HG02623 (cell line): Measurements from ENCODE around the gene CFAP107.

Source experiments
- ATAC-seq: cut with Tn5 transposase; IDR thresholded peaks from one replicate; pipeline ENCODE4 v1.9.1; 2021; ENCODE audit warnings: moderate library complexity; ENCODE audit not compliant: unreplicated experiment

CFAP107 gene

DNA sequence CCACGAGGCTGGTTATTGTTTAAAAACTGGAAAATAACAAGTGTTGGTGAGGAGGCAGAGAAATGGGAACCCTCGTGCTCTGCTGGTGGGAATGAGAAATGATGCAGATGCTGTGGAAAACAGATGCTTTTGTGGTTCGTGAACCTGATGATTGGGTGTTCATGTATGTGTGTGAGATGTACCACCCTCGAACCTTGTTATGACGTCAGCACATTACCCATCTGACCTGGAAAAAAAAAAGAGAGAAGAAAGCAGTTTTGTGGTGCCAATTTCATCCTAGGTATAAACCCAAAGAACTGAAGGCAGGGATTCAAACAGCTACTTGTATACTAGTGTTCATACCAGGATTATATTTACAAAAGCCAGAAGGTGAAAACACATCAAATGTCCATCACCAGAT, 6.4 kb upstream of the CFAP107 start:
- ATAC-seq = no peak

DNA sequence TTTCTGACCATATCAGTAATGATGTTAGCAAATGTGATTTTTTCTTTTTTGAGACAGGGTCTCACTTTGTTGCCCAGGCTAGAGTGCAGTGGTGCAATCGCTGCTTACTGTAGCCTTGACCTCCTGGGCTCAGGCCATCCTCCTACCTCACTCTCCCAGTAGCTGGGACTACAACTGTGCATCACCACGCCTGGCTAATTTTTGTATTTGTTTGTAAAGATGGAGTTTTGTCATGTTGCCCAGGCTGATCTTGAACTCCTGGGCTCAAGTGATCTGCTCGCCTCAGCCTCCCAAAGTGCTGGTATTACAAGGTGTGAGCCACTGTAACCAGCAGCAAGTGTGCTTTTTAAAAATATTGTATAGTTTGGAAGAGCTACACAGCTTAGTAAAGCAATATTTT, 4.1 kb upstream of the CFAP107 start:
- no peak for ATAC-seq

DNA sequence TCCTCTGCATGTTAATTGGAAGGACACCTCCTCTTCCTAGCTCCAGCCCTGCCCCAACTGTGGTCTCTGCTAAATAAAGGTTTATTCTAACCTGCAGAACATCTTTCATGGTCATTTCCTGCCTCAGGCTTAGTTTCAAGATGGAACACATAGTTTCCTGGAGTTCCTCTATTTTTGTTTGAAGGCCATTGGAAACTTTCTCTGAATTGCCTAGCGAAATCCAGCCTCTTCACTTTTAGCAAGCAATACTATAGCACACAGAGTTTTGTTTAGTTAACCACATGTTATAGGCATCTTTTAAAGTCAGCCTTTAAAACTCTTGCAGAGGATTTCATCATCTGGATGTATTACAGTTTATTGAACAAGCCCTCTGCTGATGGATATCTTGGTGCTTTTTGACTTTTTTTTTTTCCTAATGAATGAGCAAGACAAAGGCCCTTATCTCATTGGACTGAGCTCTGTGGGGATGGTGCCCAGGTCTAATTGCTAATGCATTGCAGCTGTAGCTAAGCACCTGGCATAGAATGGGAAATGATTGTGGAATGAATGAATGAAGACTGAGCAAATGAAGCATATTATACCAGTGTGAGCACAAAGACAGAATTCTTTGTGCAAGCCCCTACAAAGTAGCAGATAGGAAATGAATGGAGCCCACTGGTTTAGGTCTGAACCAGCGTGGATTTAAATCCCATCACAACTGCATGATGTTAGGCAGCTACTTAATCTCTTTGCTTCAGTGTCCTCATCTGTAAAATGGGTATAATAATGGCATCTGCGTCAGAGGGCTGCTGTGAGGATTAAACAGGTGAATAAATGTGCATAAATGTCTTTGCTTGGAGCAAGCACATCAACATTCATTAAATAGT, 641 bp upstream of the CFAP107 start:
- no peak for ATAC-seq

DNA sequence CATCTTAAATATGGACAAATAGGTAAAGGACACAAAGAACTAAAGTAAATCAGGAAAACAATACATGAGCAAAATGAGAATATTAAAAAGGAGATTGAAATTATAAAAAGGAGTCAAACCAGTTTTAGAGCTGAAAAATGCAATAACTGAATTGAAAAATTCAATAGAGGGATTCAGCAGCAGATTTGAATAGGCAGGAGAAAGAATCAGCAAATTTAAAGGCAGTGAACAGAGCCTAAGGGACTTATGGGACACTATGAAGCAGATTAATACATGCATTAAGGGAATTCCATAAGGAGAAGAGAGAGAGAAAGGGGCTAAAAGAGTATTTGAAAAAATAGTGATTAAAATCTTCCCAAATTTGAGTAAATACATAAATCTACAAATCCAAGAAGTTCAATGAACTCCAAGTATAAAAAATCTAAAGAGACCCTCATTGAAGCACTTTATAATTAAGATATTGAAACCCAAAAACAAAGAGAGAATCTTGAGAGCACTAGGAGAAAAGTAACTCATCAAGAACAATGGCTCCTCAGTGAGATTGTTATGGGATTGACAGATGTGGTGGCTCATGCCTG, 2.9 kb downstream of the CFAP107 start:
- no peak for ATAC-seq

DNA sequence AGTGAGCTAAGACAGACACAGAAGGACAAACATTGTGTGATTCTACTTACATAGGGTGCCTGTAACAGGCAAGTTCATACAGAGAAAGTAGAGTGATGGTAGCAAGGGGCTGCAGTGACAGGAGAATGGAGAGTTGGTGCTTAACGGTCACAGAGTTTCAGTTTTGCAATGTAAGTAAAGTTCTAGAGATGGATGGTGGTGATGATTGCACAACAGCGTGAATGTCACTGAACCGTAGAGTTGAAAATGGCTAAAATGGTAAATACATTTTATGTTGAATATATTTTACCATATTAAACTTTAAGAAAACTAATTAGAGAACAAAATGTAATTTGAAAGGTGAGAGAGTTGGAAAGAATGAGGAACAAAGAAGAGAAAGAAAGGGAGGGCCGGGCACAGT, 8.7 kb downstream of the CFAP107 start:
- no peak for ATAC-seq

DNA sequence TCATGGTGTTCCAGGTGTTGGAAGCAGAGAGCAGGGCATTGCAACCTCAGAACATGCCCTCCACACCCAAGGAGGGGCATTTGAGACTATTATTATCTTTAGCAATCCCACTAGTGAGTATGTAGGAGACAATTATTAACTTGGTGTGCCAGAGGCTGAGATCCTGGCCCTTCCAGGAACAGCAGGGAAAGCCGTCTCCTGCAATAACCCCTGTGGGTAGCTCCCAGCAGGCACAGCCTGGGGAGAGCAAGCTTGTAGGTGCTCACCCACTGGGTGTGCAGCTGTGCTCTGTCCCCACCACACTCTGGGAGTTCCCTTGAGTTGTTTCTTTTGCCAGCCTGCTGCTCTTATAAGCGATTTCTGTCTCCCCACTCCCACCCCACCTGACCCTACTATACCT, 10.3 kb downstream of the CFAP107 start:
- no peak for ATAC-seq

DNA sequence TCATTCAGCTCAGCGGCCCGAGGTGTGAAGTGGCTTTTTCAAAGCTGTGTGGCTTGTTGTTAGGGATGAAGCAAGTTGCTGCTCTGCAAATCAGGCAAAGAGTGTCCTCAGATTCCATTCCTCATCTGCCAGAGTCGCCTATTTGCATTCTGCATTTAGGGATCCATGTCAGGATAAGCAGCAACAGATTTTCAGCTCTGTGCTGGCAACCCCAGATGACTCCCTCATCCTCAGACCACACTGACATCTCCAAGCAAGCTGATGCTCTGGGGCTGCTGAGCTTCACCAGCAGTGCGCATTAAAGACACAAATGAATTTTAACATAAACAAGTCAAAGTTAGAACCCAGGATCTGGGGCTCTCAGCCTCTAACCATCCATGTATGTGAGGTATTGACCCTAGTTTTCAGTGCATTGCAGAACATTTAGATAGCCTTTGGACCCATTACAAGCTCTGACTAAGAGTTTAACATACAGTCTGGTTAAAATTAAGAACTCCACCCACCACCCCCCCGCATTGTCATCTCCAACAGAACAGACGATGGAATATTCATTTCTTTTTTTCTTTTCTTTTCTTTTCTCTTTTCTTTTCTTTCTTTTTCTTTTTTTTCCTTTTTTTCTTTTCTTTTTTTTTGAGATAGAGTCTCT, 10.9 kb downstream of the CFAP107 start:
- no peak for ATAC-seq

DNA sequence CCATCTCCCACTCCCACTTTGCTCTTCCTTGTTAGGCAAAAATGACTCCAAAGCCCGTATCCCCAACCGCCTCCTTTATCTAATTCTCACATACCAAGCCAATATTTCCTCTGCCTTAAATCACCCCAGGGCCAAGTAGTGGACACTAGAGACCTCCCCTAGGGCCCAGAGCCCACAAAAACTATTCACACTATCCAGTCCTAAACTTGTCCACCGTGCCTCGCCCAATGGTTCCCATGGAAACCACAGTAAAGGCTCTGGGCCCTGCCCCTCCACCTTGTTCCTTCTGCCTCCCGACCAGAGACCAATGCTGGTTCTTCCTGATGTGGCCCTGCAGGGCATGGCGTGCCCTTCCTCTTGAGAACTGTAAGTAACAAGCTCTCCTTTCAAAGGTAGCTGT, 11.8 kb downstream of the CFAP107 start:
- no peak for ATAC-seq

DNA sequence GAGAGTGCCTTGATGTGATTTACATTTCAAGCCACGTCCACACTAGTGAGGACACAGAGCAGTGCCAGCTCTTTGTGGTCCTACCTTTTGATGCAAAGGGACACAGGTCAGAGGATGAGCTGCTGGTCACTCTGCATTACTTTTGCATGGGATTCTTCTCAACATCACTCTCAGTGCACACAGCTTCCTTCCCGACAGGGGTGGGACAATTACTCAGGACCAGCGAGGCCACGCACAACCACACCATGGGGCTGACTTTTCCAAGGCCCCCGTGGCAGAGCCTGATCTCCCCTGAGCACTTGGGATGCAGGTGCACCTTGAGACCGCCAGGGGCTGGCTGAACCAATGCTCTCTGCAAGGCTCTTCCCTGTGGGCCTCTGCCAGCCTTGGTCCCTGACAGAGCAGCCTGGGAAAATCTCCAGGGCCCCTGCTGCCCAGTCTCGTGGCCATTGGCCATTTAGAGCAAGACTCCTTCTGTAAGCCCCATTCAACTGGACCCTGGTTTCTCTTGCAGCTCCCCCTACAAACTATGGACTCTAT, 14.3 kb downstream of the CFAP107 start:
- ATAC-seq = no peak

DNA sequence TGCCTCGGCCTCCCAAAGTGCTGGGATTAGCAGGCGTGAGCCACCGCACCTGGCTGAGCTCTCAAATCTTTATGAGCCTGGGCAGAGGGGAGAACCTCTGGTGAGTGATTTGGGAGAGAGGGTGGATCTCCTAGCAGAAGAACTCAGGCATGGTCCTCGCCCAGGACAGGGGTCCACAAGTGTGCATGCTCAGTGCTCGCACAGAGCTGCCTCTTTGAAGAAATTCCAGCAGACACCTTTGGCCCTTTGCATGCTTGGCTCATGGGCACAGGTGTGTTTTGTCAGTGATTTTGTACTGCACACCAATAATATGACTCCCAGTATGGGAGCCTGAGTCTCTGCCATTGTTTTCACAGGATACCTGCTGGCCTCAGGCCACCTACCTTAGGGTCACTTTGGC, 15.8 kb downstream of the CFAP107 start:
- ATAC-seq = no peak

DNA sequence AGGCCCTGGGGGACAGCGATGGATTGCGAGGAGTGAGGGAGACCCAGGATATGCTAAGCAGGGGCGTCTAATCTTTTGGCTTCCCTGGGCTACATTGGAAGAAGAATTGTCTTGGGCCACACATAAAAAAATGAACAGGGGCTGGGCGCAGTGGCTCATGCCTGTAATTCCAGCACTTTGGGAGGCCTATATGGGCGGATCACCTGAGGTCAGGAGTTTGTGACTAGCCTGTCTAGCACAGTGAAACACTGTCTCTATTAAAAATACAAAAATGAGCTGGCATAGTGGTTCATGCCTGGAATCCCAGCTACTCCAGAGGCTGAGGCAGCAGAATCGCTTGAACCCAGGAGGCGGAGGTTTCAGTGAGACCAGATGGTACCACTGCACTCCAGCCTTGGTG, 16.8 kb downstream of the CFAP107 start:
- no peak for ATAC-seq

DNA sequence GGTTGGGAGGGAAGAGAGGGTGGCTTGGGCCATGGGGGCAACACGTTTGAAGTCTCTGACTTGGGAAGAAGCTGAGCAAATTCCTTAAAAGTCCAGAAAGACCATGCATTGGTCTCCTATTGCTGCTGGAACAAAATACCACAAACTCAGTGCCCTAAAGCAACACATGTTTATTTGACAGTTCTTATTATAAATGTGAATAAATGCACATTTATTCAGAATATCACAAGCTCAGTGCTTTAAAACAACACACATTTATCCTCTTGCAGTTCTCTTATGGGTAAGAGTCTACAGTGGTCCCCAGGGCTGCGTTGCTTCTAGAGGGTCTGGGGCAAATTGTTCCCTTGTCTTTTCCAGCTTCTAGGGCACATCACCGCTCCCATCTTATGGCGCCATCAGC, 17.5 kb downstream of the CFAP107 start:
- ATAC-seq = no peak

DNA sequence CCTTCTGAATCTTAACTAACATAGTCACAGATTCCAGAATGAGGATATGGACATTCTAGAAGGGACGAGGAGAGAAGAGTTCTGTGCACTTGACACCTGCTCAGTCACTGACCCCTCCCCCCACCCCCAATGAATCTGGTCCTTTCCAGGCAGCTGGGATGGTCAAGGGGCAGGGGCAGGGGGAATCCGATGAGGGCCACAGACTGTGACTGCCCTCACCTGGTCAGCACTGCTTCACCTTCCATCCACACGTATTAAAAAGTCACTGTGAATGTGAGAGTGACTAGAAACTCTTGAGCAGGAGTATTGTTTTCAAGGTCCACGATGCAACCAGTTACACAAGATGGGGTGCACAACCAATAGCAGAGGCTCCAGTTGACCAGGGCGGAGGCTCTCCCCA, 18.0 kb downstream of the CFAP107 start:
- no peak for ATAC-seq

DNA sequence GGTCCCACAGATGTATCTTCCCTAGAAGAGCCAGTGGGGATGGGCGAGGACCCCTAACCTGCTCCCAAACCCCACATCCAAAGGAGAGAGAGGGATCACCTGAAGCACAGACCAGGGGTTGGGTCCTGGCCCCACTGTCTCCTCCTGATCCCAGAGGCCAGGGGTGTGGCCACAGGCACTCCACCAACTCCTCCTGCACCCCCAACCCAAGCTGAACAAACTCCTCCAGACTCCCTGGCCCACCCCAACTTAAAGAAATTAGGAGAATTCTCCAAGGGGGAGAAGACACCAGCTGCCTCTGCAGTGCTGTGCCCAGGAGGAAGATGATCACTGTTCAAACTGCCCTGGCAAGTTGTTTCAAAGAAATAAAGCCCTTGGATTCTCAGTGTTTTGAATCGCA, 23.0 kb downstream of the CFAP107 start:
- no peak for ATAC-seq

DNA sequence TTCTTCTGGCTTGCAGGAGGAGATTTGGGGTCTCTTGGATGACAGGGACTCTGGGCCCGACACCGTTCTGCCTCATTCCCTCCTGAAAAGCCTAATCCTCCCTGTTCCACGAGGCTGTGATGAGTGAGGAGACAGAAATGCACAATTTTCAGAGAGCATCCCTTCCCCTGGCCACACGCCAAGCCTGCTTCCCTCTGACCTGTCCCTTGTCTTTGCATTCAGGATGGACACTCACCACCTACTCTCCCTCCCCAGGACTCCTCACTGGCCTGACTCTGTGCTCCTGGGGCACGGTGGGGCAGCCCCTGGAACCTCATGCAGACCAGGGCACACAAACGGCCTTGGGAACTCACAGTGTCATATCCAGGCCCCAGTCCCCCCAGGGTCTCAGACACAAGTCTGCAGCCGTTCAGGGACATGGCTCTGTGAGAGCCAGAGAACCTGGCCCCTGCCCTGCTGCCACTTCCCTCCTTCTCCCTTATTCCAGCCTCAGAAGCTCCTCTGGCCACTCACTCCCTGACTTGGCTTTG, 24.0 kb downstream of the CFAP107 start:
- ATAC-seq = no peak

DNA sequence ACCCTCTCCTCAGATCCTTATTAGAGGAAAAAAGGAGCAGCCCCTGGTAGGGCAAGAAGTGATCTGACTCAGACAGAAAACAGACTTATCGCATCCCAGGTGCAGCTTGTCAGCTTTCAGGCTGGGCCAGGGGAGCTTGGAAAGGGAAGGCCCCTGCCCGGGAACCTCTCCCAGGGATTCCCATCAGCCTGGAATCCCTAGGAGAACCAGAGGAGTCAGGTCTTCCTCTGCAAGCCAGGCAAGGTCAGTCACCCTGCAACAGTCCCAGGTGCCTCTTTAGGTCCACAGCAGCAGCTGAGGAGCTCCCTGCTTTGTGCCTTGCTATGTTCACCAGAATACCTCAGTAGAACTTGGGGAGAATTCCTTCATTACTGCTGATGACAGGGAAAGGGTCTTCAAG, 24.6 kb downstream of the CFAP107 start:
- ATAC-seq = no peak

DNA sequence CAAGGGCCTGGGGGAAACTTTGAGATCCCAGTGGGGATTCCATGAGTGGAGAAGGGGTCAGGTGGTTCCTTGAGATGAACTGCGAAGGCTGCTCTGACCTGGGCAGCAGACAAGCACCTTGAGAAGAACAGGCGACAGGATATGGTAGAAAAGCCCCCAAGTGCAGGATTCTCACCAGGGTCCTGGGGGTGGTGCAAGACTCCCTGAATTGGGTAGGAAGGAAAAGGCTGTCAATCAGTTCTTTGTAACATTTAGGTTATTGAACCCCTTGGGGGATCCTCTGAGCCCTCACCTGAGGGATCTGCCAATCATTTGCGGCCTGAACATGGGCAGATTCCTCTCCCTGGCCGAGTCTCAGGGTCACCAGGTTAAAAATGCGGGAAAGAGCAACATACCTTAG, 25.2 kb downstream of the CFAP107 start:
- ATAC-seq = no peak

DNA sequence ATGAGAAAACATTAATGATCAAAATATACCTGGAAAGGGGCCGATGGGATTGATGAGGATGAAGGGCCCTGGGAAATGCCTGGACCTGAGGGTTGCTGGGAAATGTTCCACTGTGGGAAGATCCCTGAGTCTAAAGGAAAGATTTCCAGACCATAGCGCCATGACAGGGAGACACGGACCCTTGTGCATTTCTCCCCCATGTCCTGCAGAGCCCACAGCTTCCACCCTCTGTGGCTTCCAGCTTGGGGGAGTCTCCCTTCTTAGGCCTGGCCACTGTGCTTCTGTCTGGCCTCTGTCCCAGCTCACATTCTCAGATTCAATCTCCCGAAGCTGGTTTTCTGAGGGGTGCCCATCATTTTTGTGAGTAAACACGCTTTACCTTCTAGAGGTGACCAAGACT, 26.5 kb downstream of the CFAP107 start:
- no peak for ATAC-seq

DNA sequence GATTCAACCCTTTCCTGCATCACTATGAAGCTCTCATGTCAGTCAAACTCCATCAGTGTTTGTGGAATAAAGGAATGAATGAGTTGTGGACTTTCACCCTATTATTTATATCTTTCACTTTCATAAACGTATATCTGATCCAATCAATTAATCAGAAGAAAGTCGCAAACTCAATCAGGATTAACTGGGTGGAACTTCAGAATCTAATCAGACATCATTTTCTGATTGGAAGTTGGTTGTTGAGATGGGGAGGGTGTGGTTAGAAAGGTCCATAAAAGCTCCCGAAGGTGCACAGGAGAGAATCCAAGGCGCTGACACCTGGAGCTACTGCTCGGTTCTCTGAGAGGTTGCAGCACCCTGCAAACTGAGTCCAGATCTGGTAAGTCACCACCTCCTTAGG, 27.4 kb downstream of the CFAP107 start, which contains the start of gene PRAMEF12:
Gene PRAMEF12 (plus strand): TSS at position 301 of the 400 bp plus-strand sequence. CDS start 1,130 bp downstream, outside the sequence.
- no peak for ATAC-seq

DNA sequence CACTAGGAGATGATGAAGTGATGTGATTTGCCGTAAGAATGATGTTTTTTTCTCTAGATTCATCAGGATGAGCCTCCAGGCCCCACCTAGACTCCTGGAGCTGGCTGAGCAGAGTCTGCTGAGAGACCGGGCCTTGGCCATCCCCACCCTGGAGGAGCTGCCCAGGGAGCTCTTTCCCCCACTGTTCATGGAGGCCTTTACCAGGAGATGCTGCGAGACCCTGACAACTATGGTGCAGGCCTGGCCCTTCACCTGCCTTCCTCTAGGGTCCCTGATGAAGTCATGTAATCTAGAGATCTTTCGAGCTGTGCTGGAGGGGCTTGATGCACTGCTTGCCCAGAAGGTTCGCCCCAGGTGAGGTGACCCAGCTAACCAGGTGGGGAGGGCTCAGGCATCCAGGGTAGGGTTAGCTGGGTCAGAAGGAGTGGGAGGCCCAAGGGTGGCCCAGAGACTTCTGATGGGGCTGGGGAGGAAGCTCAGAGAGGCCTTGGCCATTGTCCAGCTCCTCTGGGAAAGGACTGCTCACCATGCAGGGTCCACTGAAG, 28.9 kb downstream of the CFAP107 start:
- no peak for ATAC-seq

DNA sequence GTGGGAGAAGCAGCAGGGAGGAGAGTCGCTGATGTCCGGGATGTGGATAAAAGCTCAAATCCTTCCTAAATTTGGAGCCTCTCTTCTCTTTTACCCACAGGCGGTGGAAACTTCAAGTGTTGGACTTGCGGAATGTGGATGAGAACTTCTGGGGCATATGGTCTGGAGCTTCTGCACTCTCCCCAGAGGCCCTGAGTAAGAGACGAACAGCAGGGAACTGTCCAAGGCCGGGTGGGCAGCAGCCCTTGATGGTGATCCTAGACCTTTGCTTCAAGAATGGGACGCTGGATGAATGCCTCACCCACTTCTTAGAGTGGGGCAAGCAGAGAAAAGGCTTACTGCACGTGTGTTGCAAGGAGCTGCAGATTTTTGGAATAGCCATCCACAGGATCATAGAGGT, 29.4 kb downstream of the CFAP107 start:
- no peak for ATAC-seq
